HepG2 (cell line): ENCODE measurements around the gene AFDN. TPM values are rescaled to one million over a fixed set of nuclear protein-coding genes. Genes with fewer than 3 reads are reported as not detected.

Experiments used
- FOXK1 ChIP-seq: sonication (generic); formaldehyde crosslinking; IDR thresholded peaks from 2 replicates; pipeline ENCODE4 v1.4.0; 2020; ENCODE audit warnings: low read depth, missing genetic modification reagents, borderline replicate concordance
- JARID2 ChIP-seq: sonication (generic); formaldehyde crosslinking; IDR thresholded peaks from 2 replicates; pipeline ENCODE4 v1.8.1; 2023; ENCODE audit warnings: missing genetic modification reagents, inconsistent platforms; ENCODE audit not compliant: insufficient replicate concordance
- POLR2AphosphoS2 ChIP-seq: IDR thresholded peaks from 2 replicates; pipeline ENCODE4 v1.6.1; 2011; ENCODE audit warnings: low read depth, low read length, improper control_type of control experiment
- TOPORS ChIP-seq: sonication (generic); formaldehyde crosslinking; IDR thresholded peaks from 2 replicates; pipeline ENCODE4 v1.8.0; 2023; ENCODE audit warnings: mild to moderate bottlenecking, missing genetic modification reagents
- ZNF24 ChIP-seq: fragments of 450-650 bp; IDR thresholded peaks from 2 replicates; pipeline ENCODE4 v1.6.1; 2017; ENCODE audit warnings: antibody characterized with exemption, mild to moderate bottlenecking
- ZNF446 ChIP-seq: sonication (generic); formaldehyde crosslinking; IDR thresholded peaks from 2 replicates; pipeline ENCODE4 v1.5.0; 2020; ENCODE audit warnings: mild to moderate bottlenecking, missing genetic modification reagents
- ZNF460 ChIP-seq: sonication (generic); formaldehyde crosslinking; IDR thresholded peaks from 2 replicates; pipeline ENCODE4 v1.5.1; 2020; ENCODE audit warnings: missing genetic modification reagents, mild to moderate bottlenecking, borderline replicate concordance
- ZNF577 ChIP-seq: sonication (generic); formaldehyde crosslinking; IDR thresholded peaks from 2 replicates; pipeline ENCODE4 v1.4.0; 2020; ENCODE audit warnings: mild to moderate bottlenecking, low read depth, missing genetic modification reagents, borderline replicate concordance
- ZNF768 ChIP-seq: sonication (generic); formaldehyde crosslinking; IDR thresholded peaks from 2 replicates; pipeline ENCODE4 v1.4.0; 2020; ENCODE audit warnings: missing genetic modification reagents
- ZSCAN21 ChIP-seq: sonication (generic); formaldehyde crosslinking; IDR thresholded peaks from 2 replicates; pipeline ENCODE4 v1.8.0; 2022; ENCODE audit warnings: mild to moderate bottlenecking, missing genetic modification reagents, moderate library complexity, borderline replicate concordance
- polyA plus RNA-seq, 8 experiments: library from polyadenylated mRNA; depleted of rRNA in 3 of 8; stranded (reverse) in 7 of 8; unstranded in 1 of 8; fragments of >200 nt; fragmentation: Illumina TruSeq in 4 of 8; extraction: Trizol in 4 of 8; gene quantifications; 2 replicates each; pipeline versions ENCODE4 v1.2.1 to v1.2.3, GENCODE V29; 2011 to 2016; ENCODE audit warnings: low read depth in 4 of 8, missing spikeins in 1 of 8, mixed read lengths in 1 of 8; ENCODE audit not compliant: insufficient read depth in 1 of 8
- total RNA-seq, 5 experiments: library from RNA; depleted of rRNA; stranded (reverse); fragments of >200 nt; fragmentation: Illumina TruSeq; extraction: Trizol; gene quantifications; 2 replicates each; pipeline ENCODE4 v1.2.3, GENCODE V29; 2016; ENCODE audit warnings: low read depth in 1 of 5
- TF ChIP-seq, protein P1 (sequence below): sonication (generic); formaldehyde crosslinking; IDR thresholded peaks from 2 replicates; pipeline ENCODE4 v1.5.1; 2020; ENCODE audit warnings: mild to moderate bottlenecking, missing genetic modification reagents, borderline replicate concordance
- TF ChIP-seq, protein P2 (sequence below): sonication (generic); formaldehyde crosslinking; IDR thresholded peaks from 2 replicates; pipeline ENCODE4 v1.5.1; 2020; ENCODE audit warnings: mild to moderate bottlenecking, moderate library complexity, missing genetic modification reagents
- TF ChIP-seq, protein P3 (sequence below): sonication (generic); formaldehyde crosslinking; IDR thresholded peaks from 2 replicates; pipeline ENCODE4 v1.4.0; 2020; ENCODE audit warnings: missing genetic modification reagents, mild to moderate bottlenecking, borderline replicate concordance
- TF ChIP-seq, protein P4 (sequence below): sonication (generic); IDR thresholded peaks from 2 replicates; pipeline ENCODE4 v1.6.1; 2016; ENCODE audit warnings: low read depth, borderline replicate concordance
- TF ChIP-seq, protein P5 (sequence below): sonication (generic); formaldehyde crosslinking; IDR thresholded peaks from 2 replicates; pipeline ENCODE4 v1.5.0; 2020; ENCODE audit warnings: missing genetic modification reagents

AFDN gene
- total and polyA plus RNA-seq, 2 of the 13 experiments (the other 11 are each of a cell fraction or from before 2014, with no cell fraction given), result 136 to 151 TPM

DNA sequence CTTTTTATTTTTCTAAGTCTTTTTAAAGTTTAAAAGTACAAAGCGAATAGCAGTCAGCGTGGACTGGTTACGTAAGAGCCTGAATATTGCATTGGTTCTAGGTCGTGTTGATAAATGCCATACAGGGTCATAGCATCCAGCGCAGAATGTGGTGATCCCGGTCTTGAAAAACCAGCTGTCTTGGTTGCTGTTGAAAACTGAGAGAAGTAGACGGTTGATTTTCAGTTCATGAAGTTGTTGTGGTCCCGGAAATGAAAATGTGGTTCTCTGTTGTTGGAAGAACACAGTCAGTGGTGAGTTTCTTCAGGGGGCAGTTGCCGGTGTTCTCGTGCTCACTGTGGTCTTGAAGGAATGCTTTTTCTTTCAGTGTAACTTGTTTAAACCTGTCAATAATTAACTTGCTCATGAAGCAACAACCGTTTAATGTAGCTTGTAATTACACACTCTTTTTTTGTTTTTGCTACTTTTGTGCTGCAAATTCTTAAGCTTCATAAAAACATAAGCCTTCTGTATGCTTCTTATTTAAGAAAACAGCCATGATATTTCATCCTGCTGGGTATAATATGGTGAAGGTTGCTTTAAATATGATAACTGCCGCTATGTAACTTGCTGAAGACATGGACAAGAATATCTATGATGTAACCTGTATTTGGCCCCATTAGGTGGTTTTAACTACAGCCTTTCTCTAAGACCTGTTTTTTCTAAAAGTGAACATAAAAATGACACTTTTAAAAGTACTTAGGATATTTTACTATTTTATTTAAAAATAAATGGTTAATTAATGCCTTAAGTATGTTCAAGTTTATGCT, 106.0 kb downstream of the AFDN start (continued):
- TF ChIP-seq, protein P1, sequence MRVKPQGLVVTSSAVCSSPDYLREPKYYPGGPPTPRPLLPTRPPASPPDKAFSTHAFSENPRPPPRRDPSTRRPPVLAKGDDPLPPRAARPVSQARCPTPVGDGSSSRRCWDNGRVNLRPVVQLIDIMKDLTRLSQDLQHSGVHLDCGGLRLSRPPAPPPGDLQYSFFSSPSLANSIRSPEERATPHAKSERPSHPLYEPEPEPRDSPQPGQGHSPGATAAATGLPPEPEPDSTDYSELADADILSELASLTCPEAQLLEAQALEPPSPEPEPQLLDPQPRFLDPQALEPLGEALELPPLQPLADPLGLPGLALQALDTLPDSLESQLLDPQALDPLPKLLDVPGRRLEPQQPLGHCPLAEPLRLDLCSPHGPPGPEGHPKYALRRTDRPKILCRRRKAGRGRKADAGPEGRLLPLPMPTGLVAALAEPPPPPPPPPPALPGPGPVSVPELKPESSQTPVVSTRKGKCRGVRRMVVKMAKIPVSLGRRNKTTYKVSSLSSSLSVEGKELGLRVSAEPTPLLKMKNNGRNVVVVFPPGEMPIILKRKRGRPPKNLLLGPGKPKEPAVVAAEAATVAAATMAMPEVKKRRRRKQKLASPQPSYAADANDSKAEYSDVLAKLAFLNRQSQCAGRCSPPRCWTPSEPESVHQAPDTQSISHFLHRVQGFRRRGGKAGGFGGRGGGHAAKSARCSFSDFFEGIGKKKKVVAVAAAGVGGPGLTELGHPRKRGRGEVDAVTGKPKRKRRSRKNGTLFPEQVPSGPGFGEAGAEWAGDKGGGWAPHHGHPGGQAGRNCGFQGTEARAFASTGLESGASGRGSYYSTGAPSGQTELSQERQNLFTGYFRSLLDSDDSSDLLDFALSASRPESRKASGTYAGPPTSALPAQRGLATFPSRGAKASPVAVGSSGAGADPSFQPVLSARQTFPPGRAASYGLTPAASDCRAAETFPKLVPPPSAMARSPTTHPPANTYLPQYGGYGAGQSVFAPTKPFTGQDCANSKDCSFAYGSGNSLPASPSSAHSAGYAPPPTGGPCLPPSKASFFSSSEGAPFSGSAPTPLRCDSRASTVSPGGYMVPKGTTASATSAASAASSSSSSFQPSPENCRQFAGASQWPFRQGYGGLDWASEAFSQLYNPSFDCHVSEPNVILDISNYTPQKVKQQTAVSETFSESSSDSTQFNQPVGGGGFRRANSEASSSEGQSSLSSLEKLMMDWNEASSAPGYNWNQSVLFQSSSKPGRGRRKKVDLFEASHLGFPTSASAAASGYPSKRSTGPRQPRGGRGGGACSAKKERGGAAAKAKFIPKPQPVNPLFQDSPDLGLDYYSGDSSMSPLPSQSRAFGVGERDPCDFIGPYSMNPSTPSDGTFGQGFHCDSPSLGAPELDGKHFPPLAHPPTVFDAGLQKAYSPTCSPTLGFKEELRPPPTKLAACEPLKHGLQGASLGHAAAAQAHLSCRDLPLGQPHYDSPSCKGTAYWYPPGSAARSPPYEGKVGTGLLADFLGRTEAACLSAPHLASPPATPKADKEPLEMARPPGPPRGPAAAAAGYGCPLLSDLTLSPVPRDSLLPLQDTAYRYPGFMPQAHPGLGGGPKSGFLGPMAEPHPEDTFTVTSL (CRISPR knock-in tag), result peak; percentile 50; the same call in 1 of the 2 replicates
- TF ChIP-seq ZNF446 (CRISPR knock-in tag) (no peak), ZSCAN21 (CRISPR knock-in tag) (no peak), ZNF460 (CRISPR knock-in tag) (no peak), POLR2AphosphoS2 (no peak), TOPORS (CRISPR knock-in tag) (no peak), ZNF577 (no peak), ZNF768 (no peak), ZNF24 (no peak), JARID2 (CRISPR knock-in tag) (no peak), FOXK1 (CRISPR knock-in tag) (peak; percentile 53; the same call in 1 of the 2 replicates)
- TF ChIP-seq, protein P2, sequence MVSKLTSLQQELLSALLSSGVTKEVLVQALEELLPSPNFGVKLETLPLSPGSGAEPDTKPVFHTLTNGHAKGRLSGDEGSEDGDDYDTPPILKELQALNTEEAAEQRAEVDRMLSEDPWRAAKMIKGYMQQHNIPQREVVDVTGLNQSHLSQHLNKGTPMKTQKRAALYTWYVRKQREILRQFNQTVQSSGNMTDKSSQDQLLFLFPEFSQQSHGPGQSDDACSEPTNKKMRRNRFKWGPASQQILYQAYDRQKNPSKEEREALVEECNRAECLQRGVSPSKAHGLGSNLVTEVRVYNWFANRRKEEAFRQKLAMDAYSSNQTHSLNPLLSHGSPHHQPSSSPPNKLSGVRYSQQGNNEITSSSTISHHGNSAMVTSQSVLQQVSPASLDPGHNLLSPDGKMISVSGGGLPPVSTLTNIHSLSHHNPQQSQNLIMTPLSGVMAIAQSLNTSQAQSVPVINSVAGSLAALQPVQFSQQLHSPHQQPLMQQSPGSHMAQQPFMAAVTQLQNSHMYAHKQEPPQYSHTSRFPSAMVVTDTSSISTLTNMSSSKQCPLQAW, result peak; percentile 92
- TF ChIP-seq, protein P3, sequence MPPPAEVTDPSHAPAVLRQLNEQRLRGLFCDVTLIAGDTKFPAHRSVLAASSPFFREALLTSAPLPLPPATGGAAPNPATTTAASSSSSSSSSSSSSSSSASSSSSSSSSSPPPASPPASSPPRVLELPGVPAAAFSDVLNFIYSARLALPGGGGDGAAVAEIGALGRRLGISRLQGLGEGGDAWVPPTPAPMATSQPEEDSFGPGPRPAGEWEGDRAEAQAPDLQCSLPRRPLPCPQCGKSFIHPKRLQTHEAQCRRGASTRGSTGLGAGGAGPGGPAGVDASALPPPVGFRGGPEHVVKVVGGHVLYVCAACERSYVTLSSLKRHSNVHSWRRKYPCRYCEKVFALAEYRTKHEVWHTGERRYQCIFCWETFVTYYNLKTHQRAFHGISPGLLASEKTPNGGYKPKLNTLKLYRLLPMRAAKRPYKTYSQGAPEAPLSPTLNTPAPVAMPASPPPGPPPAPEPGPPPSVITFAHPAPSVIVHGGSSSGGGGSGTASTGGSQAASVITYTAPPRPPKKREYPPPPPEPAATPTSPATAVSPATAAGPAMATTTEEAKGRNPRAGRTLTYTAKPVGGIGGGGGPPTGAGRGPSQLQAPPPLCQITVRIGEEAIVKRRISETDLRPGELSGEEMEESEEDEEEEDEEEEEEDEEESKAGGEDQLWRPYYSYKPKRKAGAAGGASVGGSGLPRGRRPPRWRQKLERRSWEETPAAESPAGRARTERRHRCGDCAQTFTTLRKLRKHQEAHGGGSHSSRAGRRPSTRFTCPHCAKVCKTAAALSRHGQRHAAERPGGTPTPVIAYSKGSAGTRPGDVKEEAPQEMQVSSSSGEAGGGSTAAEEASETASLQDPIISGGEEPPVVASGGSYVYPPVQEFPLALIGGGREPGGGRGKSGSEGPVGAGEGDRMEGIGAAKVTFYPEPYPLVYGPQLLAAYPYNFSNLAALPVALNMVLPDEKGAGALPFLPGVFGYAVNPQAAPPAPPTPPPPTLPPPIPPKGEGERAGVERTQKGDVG (CRISPR knock-in tag), result no peak
- TF ChIP-seq, protein P4, sequence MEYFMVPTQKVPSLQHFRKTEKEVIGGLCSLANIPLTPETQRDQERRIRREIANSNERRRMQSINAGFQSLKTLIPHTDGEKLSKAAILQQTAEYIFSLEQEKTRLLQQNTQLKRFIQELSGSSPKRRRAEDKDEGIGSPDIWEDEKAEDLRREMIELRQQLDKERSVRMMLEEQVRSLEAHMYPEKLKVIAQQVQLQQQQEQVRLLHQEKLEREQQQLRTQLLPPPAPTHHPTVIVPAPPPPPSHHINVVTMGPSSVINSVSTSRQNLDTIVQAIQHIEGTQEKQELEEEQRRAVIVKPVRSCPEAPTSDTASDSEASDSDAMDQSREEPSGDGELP, result no peak; the same call in 1 of the 2 replicates
- TF ChIP-seq, protein P5, sequence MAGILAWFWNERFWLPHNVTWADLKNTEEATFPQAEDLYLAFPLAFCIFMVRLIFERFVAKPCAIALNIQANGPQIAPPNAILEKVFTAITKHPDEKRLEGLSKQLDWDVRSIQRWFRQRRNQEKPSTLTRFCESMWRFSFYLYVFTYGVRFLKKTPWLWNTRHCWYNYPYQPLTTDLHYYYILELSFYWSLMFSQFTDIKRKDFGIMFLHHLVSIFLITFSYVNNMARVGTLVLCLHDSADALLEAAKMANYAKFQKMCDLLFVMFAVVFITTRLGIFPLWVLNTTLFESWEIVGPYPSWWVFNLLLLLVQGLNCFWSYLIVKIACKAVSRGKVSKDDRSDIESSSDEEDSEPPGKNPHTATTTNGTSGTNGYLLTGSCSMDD (CRISPR knock-in tag), result no peak
